GM10248 (cell line): ENCODE results near the gene ENOX1.

Source experiments
- CTCF ChIA-PET: fragments of 300-600 bp; sonication (Branson Sonifier 250); formaldehyde crosslinking; extraction: SDS; loops from one replicate; lab custom pipeline; 2021; ENCODE audit warnings: antibody characterized with exemption; lab: Yijun Ruan, JAX
- POLR2A ChIA-PET: fragments of 350-650 bp; sonication (Branson Sonifier 250); formaldehyde crosslinking; extraction: SDS; loops from one replicate; lab custom pipeline; 2020; ENCODE audit warnings: antibody characterized with exemption; lab: Yijun Ruan, JAX
- DNase-seq: peaks from one replicate; pipeline ENCODE4 v3.0.0; 2012; ENCODE audit errors: extremely low spot score
- TF ChIP-seq, protein P1 (sequence below): IDR thresholded peaks from 2 replicates; pipeline ENCODE4 v1.5.1; 2012; ENCODE audit warnings: mild to moderate bottlenecking, low read depth; ENCODE audit errors: extremely low read depth, missing control alignments, control extremely low read depth

ENOX1 gene

DNA sequence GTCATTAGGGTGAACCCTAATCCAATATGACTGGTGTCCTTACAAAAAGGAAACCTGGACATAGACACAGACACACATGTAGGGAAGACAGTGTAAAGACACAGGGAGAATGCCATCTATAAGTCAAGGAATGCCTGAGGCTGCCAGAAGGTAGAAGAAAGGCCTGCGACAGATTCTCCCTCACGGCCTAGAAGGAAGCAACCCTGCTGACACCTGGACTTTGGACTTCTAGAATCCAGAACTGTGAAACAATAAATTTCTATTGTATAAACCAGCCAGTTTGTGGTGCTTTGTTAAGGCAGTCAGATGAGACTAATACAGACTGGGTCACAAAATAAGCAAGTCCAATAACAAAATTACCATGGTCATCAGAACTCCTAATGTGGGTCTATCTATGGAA, 120.4 kb downstream of the ENOX1 start:
- TF ChIP-seq, protein P1, sequence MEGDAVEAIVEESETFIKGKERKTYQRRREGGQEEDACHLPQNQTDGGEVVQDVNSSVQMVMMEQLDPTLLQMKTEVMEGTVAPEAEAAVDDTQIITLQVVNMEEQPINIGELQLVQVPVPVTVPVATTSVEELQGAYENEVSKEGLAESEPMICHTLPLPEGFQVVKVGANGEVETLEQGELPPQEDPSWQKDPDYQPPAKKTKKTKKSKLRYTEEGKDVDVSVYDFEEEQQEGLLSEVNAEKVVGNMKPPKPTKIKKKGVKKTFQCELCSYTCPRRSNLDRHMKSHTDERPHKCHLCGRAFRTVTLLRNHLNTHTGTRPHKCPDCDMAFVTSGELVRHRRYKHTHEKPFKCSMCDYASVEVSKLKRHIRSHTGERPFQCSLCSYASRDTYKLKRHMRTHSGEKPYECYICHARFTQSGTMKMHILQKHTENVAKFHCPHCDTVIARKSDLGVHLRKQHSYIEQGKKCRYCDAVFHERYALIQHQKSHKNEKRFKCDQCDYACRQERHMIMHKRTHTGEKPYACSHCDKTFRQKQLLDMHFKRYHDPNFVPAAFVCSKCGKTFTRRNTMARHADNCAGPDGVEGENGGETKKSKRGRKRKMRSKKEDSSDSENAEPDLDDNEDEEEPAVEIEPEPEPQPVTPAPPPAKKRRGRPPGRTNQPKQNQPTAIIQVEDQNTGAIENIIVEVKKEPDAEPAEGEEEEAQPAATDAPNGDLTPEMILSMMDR, result no peak
- ChIA-PET POLR2A (no interaction called here), CTCF (no interaction called here)
- no peak for DNase-seq

DNA sequence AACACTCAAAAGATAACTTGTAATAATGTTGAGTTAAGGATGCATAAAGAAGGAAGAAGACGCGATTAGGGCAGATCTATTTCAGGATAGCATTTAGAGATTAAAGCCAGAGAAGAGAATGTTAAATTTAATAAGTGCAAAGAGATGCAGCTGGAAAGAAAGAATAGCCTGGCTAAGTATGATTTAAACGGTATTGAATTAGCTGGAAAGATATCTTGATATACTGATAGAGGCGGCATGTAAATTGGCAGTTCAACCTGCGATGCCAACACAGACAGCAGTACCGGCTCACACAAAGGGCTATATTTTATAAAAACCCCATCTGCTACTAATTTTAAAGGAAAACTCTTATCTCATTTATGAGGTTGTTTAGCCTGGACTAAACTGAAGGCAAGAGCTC, 121.4 kb downstream of the ENOX1 start:
- no peak for DNase-seq
- CTCF ChIA-PET, result interaction anchor here (0.8 to 1.4 kb wide), 2 partner anchors 9 to 28 kb away, joined by 3 to 4 read pairs; no protein-coding TSS in a partner anchor
- POLR2A ChIA-PET, result no interaction called here
- TF ChIP-seq, protein P1, result no peak

DNA sequence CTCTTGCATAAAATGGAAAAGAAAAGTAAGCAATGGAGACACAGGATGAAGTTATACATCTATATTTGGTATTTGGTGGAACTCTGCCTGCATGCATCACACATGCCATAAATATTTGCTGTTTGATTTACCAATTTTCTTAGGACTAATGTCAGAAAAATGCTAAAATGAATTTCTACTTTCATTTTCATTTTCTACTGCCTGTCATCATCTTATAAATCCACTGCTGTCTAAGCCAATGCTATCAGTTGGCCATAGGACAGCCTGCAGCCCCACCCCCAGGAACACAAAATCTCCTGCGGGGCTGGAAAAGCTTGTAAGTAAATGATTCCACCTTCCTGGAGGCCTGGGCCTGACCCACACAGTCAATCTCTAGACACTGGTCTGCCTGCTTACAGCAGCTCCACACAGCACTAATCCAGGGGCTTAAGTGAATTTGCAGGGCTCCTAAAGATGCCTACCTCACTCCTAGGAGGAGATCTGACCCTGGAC, 122.0 kb downstream of the ENOX1 start:
- ChIA-PET POLR2A (no interaction called here), CTCF (interaction anchor here (0.8 to 1.4 kb wide), 2 partner anchors 10 to 29 kb away, joined by 3 to 4 read pairs; no protein-coding TSS in a partner anchor)
- TF ChIP-seq, protein P1, result no peak
- no peak for DNase-seq

DNA sequence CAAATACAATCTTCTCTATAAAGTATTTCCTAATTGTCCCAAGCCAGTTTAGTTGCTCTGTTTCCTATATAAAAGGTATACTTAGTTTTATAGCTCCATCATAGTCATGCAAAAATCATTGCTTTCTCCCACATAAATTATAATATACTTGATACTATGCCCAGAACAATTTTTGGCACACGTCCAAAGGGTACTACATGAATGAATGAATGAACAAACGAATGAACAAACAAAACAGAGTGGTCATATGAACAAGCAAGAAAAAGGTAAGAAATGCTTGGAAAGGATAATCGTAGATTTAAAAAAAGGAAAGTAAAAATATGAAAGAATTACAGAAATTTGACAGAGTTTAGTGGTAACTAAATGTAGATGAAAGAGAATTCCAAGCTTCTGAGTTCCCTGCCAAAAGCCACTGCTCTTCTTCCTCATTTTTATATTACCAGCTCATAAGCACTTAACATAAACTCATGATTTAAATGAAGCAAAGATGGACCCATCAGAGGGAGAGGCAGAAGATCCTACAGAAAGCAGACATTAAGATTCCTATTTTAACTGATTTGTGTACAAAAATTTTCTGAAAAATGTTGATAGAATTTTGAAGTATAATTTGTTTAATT, 123.2 kb downstream of the ENOX1 start:
- no peak for DNase-seq

DNA sequence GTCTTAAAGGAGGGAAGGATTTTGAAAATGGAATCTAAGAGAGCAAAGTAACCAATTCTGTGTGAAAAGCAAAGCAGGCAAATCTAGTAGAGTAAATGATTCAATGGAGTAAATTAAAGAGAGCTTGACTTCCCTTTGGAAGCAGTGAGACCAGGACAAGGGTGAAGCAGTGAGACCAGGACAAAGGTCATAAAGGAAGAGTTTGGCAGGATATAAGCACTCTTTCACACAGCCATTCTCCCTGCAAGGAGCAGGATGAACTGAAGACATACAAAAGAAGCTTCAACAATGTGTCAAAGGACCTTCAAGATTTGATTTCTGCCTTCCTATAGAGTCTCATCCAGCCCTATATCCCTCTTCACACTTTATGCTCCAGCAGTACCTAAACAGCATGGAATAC, 123.8 kb downstream of the ENOX1 start:
- TF ChIP-seq, protein P1, result no peak
- ChIA-PET CTCF (interaction anchor here (1.0 to 1.4 kb wide), 2 partner anchors 11 to 29 kb away, joined by 3 read pairs; no protein-coding TSS in a partner anchor), POLR2A (no interaction called here)
- DNase-seq, result no peak

More for the DNA sequence above, 123.2 kb downstream of the ENOX1 start:
- ChIA-PET POLR2A (no interaction called here), CTCF (interaction anchor here (1.0 to 1.4 kb wide), 3 partner anchors 10 to 30 kb away, joined by 3 read pairs; no protein-coding TSS in a partner anchor)
- TF ChIP-seq, protein P1, result no peak

DNA sequence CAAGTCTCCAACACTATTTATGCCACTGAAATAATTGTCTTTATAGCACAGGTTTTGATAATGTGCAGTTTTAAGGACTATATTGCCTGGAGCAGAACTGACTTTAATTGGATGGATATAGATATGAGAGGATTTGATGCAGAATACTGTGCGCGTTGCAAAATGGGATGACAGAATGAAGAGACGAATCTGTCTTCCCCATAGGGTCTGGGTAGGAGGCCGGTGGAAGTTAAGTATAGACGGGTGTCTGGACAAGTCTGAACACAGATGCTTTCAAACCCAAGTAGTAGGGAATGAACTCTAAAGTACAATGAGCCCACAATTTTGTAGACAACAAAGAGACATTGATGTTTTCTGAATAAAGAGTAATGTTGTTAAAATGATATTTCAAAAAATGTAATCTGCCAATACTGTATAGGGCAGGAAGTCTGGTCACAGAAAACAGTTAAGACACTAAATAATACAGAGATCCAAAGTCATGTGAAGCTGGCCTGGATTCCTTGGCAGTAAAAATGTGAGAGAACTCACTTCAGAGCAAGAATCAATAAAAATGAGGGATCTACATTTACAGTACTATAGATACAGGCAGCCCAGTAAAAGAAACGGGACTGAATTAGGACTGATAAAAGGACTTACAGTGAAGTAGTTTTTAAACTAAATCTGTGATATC, 125.5 kb downstream of the ENOX1 start:
- DNase-seq, result no peak
- TF ChIP-seq, protein P1, result no peak
- ChIA-PET POLR2A (no interaction called here), CTCF (no interaction called here)
